D721Med (cell line): Measurements from ENCODE around the gene C13orf46.

Source experiments
- DNase-seq: peaks from one replicate; pipeline ENCODE4 v3.0.0; 2011; ENCODE audit warnings: low spot score; ENCODE audit not compliant: insufficient read length
- FAIRE-seq: peaks from 2 replicates; lab custom pipeline; 2011; peaks lifted over from hg19 to GRCh38; lab: Jason Lieb, UNC
- TF ChIP-seq, protein P1 (sequence below): IDR thresholded peaks from 2 replicates; pipeline ENCODE4 v1.5.1; 2012; ENCODE audit warnings: mild to moderate bottlenecking, control low read depth; ENCODE audit not compliant: insufficient read depth; ENCODE audit errors: missing control alignments

C13orf46 gene

DNA sequence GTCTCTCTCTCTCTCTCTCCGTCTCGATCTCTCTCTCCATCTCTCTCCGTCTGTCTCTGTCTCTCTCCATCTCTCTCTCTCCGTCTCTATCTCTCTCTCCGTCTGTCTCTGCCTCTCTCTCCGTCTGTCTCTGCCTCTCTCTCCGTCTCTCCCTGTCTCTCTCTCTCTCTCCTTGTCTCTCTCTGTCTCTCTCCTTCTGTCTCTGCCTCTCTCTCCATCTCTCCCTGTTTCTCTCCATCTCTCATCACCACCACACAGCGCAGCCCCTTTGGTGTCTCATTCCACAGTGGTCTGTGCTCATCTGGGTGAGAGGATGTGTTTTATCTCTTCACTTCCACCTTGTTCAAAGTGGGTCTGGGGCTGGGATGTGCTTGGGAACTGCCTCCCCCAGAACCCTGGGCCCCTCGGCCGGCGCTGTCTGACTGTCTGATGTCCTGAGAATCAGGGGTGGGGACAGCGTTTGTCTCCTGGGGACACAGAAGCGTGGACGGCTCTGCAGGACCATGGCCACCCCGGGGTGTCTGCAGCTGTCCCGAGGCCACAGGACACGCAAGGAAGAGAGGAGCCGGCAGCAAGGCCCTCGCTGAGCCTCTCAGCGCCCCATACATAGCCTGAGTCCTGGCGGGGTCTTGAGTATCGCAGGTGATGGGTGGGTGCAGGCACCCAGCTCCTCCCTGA, 40.2 kb upstream of the C13orf46 start:
- TF ChIP-seq, protein P1, sequence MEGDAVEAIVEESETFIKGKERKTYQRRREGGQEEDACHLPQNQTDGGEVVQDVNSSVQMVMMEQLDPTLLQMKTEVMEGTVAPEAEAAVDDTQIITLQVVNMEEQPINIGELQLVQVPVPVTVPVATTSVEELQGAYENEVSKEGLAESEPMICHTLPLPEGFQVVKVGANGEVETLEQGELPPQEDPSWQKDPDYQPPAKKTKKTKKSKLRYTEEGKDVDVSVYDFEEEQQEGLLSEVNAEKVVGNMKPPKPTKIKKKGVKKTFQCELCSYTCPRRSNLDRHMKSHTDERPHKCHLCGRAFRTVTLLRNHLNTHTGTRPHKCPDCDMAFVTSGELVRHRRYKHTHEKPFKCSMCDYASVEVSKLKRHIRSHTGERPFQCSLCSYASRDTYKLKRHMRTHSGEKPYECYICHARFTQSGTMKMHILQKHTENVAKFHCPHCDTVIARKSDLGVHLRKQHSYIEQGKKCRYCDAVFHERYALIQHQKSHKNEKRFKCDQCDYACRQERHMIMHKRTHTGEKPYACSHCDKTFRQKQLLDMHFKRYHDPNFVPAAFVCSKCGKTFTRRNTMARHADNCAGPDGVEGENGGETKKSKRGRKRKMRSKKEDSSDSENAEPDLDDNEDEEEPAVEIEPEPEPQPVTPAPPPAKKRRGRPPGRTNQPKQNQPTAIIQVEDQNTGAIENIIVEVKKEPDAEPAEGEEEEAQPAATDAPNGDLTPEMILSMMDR, result no peak
- DNase-seq (no peak), FAIRE-seq (no peak)

DNA sequence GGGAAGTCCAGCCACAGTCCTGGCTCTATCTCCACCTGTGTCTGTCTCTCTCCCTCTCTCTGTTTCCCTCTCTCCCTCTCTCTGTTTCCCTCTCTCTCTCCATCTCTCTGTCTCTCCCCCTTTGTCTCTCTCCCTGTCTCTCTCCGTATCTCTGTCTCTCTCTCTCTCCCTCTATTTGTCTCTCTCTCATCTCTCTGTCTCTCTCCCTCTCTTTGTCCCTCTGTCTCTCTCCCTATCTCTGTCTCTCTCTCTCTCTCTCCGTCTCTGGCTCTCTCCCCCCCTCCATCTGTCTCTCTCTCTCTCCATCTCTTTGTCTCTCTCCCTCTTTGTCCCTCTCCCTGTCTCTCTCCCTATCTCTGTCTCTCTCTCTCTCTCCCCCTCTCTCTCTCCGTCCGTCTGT, 39.5 kb upstream of the C13orf46 start:
- DNase-seq, result no peak
- TF ChIP-seq, protein P1, result no peak
- FAIRE-seq, result no peak

DNA sequence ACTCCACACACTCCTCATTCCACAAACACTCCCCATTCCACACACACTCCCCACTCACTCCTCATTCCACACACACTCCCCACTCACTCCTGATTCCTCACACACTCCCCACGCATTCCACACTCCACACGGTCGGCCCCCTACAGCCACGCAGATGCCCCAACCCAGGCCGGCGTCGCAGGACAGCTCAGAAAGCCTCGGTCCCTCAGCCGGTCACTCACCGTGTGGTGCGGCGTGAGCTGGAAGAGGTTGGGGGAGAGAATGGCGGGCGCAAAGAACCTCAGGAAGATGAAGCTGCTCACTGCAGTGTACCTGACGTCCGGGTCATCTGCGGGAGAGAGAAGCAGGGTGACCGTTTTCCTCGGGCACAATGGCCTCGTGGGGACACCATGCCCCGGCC, 39.0 kb upstream of the C13orf46 start:
- TF ChIP-seq, protein P1, result no peak
- FAIRE-seq, result no peak
- DNase-seq, result no peak

DNA sequence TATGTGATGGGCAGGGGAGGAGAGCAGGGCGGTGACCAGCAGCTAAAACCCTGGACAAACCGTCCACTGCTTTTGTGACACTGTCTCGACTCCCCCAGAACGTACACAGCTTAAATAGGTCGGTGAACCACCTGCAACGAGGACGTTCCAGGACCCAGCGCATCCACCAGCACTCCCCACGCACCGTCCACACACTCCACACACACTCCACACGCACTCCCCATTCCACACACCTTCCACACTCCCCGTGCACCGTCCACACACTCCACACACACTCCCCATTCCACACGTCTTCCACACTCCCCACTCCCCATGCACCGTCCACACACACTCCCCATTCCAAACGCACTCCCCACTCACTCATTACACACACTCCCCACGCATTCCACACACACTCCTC, 38.3 kb upstream of the C13orf46 start:
- FAIRE-seq, result no peak
- TF ChIP-seq, protein P1, result no peak
- no peak for DNase-seq

DNA sequence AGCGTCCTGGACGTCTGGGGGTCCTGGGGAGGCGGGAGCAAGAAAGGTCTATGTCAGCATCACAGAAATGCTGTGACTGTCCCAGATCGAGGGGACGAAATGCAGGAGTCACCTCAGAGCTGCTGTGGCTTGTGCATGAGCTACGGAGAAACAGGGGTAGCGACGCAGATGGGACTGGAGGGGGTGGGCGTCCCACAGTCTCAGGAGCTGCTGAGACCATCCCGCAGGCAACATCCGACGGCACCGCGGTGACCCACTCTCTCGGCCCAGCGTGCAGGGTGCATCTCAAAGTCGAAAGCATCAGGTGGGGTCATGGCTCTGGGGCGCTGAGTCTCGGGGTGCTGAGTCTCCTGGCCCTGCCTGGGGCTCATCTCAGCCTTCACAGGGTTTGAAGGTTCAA, 37.4 kb upstream of the C13orf46 start:
- TF ChIP-seq, protein P1, result no peak
- no peak for DNase-seq
- FAIRE-seq, result no peak

DNA sequence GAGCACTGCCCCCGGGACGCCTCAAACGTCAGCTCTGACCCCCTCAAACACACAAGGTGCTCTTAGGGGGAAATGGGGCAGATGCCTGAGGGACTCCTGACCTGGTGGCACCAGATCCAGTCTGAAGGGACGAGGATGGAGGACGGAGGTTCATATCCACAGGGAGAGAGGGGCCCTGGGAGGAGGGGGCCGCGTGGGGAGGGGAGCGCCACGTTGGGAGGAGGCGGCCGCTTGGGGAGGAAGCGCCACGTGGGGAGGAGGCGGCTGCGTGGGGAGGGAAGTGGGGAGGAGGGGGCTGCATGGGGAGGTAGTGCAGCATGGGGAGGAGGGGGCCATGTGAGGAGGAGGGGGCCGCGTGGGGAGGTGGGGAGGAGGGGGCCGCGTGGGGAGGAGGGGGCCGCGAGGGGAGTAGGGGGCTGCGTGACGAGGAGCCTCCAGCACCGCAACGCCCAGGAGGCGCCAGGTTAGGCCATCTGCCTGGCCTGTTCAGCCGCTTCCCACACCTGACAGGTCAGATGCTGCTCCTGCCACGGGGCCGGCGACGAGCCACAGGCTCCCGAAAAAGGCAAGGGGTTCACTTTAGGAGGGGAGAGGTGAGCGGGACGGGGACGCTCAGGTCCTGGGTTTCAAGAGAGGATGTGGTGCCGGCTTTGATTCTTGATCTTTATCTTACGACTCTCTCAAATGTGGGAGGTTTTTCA, 36.7 kb upstream of the C13orf46 start:
- no peak for DNase-seq
- TF ChIP-seq, protein P1, result no peak
- FAIRE-seq, result no peak

DNA sequence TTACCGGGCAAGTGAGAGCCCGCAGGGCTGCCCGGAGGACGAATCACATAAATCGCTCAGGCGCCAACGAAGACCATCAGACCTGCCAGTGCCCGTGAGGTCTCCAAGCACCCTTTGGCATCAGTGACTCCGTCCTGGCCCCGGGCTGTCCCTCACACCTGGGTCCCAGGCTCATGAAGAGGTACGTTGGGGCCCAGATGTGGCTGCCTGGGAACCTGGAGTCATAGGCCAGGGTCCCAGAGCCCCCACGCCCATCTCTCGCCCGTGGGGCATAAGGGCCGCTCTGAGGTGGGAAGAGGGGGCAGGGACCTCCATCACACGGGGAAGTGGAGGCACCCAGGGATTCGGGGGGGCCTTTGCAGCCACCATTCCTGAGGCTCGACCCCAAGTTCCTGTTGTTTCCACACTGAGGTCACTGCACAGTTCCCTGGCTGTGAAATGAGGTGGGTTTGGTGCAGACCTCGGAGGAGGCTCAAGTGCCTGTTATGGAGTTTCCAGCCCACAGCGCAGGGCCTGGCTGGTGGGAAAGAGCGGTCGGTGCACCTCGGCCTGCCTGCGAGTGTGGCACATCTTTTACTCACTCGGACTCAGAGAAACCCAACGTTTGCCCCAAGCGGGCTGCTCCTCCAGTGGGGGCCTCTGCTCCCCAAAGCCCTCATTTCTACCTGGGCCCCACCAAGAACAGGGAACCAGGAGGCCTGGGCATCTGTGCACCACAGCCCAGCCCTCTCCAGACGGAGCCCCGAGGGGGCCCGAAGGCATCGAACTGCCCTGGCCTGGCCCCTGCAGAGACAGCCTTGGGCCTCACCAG, 35.9 kb upstream of the C13orf46 start:
- TF ChIP-seq, protein P1, result no peak
- FAIRE-seq, result no peak
- no peak for DNase-seq
